Fibroblast of the aortic adventitia (primary cell): ENCODE measurements around the gene GLRA2. TPM values are rescaled to one million over a fixed set of nuclear protein-coding genes. Genes with fewer than 3 reads are reported as not detected.
"Not testable (repeated sequence)": the region's sequence is repeated elsewhere in the genome, so short reads cannot be mapped to it uniquely, and the experiment has no call there.

Experiments used
- DNase-seq: peaks from one replicate; pipeline ENCODE4 v3.0.0-alpha.2; 2010; ENCODE audit warnings: low read depth
- H3K4me3 ChIP-seq: 2 replicates; pipeline ENCODE4 v1.5.1; 2011; ENCODE audit warnings: low read depth, mild to moderate bottlenecking, control low read depth, low read length, moderate library complexity
- total RNA-seq: library from RNA; depleted of rRNA; stranded (reverse); fragments of >200 nt; gene quantifications from 2 replicates; pipeline ENCODE4 v1.2.3, GENCODE V29; 2012; ENCODE audit warnings: low replicate concordance
- TF ChIP-seq, protein P1 (sequence below): IDR thresholded peaks from 2 replicates; pipeline ENCODE4 v1.5.1; 2011; ENCODE audit warnings: mild to moderate bottlenecking, low read length, control low read depth, inconsistent platforms; ENCODE audit not compliant: insufficient read depth

GLRA2 gene
- total RNA-seq, 1 donor = not detected

DNA sequence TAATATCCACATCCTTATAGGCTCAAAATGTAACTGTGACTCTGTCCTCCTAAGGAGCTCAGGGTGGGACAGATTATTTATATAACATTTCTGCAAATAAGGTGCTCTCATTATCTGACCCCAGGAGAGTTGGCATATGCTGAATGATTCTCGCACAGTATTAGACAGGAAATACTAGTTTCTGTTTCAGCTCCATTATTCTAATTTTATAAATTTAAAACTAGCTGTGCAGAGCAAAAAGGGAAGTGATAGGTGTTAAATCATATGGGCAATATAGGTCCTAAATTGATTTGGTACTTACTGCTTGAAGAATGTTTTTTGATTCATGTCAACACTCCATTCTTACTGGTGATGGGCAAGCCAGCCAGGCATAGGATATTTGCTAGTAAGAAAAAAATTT lies 141.5 kb downstream of the GLRA2 start:
- DNase-seq = no peak
- TF ChIP-seq, protein P1, sequence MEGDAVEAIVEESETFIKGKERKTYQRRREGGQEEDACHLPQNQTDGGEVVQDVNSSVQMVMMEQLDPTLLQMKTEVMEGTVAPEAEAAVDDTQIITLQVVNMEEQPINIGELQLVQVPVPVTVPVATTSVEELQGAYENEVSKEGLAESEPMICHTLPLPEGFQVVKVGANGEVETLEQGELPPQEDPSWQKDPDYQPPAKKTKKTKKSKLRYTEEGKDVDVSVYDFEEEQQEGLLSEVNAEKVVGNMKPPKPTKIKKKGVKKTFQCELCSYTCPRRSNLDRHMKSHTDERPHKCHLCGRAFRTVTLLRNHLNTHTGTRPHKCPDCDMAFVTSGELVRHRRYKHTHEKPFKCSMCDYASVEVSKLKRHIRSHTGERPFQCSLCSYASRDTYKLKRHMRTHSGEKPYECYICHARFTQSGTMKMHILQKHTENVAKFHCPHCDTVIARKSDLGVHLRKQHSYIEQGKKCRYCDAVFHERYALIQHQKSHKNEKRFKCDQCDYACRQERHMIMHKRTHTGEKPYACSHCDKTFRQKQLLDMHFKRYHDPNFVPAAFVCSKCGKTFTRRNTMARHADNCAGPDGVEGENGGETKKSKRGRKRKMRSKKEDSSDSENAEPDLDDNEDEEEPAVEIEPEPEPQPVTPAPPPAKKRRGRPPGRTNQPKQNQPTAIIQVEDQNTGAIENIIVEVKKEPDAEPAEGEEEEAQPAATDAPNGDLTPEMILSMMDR = no peak
- H3K4me3 ChIP-seq = no peak overlapping the region

DNA sequence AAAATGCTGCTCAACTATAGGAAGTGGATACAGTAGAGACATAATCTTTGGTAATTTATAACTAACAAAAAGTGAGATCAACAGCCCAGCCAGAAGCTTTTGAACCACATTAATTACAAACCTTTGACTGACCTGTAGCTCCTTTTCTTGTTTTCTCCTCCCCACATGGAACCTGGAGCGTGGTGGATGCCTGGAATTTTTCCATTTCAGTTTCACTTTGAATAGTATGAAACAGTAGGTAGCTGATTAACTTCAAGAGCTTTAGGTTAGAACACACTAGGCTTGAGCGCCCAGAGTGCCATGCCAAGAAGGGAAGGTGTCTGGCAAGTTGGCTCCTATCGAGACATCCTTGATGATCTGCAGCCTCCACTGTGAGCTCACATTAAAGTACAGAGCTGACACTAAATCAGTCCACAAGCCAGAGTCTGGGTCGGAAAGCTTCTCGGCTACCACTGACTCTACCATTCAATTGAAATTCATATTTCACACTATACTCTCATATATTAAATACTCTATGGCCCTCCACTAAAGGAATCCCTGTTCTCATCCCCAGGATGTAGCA lies 143.4 kb downstream of the GLRA2 start:
- no peak overlapping the region for H3K4me3 ChIP-seq
- DNase-seq = no peak
- TF ChIP-seq, protein P1 = no peak

DNA sequence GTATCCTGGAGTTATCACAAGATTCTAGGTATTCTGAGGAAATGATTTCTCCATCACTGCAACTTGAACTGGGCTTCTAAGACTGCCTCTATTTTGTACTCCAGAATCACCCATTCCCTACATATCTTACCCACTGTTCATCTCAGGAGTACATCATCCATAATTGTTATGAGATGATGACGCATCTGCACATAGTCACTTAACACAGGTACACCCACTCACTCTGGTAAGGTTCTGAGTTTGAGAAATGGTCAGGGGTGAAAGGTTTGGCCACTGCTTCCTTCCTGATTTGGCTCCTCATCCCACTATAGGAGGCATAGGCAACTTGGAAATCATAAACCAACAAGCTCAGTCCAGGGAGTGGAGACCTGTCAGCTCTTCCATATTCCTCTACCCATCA lies 143.9 kb downstream of the GLRA2 start:
- no peak for DNase-seq
- TF ChIP-seq, protein P1 = no peak
- H3K4me3 ChIP-seq = no peak overlapping the region

DNA sequence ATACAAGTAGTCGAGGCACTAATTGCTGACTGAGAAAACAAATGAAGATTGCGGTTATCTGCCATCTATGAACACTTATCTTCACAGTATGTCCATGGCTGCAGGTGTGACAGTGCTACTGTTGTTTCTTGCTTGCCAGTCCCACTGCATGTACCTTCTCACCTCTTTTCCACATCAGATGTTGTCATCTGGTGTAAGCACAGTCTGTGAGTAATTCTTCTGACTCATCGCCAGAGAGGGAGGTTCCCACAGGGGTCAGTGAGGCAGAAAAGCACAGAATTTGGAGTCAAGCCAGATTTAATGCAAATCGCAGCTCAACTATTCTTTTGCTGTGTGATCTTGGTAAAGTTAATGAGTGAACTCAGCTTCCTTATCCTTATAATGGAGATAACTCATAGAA lies 144.4 kb downstream of the GLRA2 start:
- TF ChIP-seq, protein P1 = no peak
- H3K4me3 ChIP-seq = no peak overlapping the region
- DNase-seq = peak; percentile 76

DNA sequence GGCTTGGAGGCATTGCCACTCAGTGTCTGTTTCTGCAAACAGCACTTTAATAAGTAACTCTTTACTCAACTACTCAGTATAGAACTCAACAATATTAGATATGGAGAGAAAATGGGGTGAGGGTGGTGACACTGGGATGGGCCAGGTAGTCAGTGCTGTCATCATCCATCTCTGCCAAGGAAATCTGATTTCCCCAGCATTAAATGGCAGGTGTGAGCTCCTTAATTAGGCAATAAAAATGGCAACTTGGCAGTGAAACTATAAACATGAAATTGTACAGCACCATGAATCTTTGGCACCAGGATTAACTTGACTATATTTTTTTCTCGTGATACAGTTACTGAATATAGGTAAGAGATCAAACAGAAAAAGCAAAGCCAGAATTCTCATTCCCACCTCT lies 146.2 kb downstream of the GLRA2 start:
- H3K4me3 ChIP-seq = no peak overlapping the region
- TF ChIP-seq, protein P1 = no peak
- DNase-seq = no peak

DNA sequence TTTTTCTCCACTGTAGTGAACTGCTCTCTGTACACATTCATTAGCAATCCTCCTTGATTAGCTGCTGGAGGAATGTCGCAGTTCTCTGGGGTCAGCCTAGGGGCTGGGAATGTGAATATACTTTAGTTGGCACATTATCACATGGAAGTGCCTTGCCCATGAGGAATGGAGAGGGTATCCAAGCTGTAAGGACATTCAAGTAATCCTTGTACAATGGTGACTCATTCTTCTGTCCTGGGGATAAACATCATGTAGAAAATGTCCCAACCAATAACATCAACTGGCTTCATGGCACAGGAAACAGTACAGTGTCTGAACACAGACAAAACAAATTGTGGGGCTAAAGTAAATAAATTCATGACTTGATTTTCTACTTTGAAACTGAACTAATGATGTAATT lies 147.1 kb downstream of the GLRA2 start:
- TF ChIP-seq, protein P1 = no peak
- no peak overlapping the region for H3K4me3 ChIP-seq
- DNase-seq = no peak

DNA sequence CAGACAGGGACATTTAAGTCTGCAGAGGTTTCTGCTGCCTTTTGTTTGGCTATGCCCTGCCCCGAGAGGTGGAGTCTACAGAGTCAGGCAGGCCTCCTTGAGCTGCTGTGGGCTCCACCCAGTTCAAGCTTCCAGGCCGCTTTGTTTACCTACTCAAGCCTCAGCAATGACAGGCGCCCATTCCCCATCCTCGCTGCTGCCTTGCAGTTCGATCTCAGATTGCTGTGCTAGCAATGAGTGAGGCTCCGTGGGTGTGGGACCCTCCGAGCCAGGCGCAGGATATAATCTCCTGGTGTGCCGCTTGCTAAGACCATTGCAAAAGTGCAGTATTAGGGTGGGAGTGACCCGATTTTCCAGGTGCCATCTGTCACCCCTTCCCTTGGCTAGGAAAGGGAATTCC lies 159.0 kb downstream of the GLRA2 start:
- not testable (repeated sequence) for DNase-seq, H3K4me3 ChIP-seq
